Measurements from ENCODE around the gene HOXD4.

HOXD4 gene

GRCh38 chr2:176105730-176106580 is 45.4 kb upstream of the HOXD4 start (continued):
- no peak for TF ChIP-seq ZNF202 (tag by site-specific recombination; IDR thresholded peaks at IDR 0.05; ENCODE audit: borderline replicate concordance)
- TF ChIP-seq HIC1 (tag by site-specific recombination; IDR thresholded peaks at IDR 0.05) = peak; percentile 66; the same call in 1 of the 2 replicates
- TF ChIP-seq ZNF423 (tag by site-specific recombination; IDR thresholded peaks at IDR 0.05) = no peak
- peak; percentile 11; the same call in 1 of the 2 replicates for TF ChIP-seq PATZ1 (tag by site-specific recombination; IDR thresholded peaks at IDR 0.05)
- TF ChIP-seq GLIS2 (tag by site-specific recombination; IDR thresholded peaks at IDR 0.05) = no peak; the same call in 1 of the 2 replicates
- peak; percentile 99 for TF ChIP-seq ZNF366 (tag by site-specific recombination; conservative IDR thresholded peaks at IDR 0.05)
- TF ChIP-seq ZNF660 (tag by site-specific recombination; IDR thresholded peaks at IDR 0.05) = no peak
- TF ChIP-seq SP7 (tag by site-specific recombination; IDR thresholded peaks at IDR 0.05) = 0 out of 2 replicates have a peak, but pooled peaks have one; percentile 34
- no peak for TF ChIP-seq ZNF449 (tag by site-specific recombination; IDR thresholded peaks at IDR 0.05)
- no peak for TF ChIP-seq ZNF707 (tag by site-specific recombination; IDR thresholded peaks at IDR 0.05)
- TF ChIP-seq SETDB1 (IDR thresholded peaks at IDR 0.05; ENCODE audit: insufficient read length, low read length) = no peak
- TF ChIP-seq REPIN1 (tag by site-specific recombination; IDR thresholded peaks at IDR 0.05; ENCODE audit: low read depth) = no peak
- TF ChIP-seq ZBTB48 (tag by site-specific recombination; IDR thresholded peaks at IDR 0.05) = peak; percentile 48
- no peak for TF ChIP-seq KLF9 (tag by site-specific recombination; IDR thresholded peaks at IDR 0.05; ENCODE audit: low read depth)
- TF ChIP-seq TRIM28 (IDR thresholded peaks at IDR 0.05; ENCODE audit: borderline replicate concordance, low read length) = no peak
- no peak for TF ChIP-seq ZNF23 (tag by site-specific recombination; IDR thresholded peaks at IDR 0.05; ENCODE audit: borderline replicate concordance)
- TF ChIP-seq ZNF138 (tag by site-specific recombination; IDR thresholded peaks at IDR 0.05; ENCODE audit: borderline replicate concordance) = no peak
- TF ChIP-seq ZNF280D (tag by site-specific recombination; IDR thresholded peaks at IDR 0.05) = no peak
- TF ChIP-seq ZNF558 (tag by site-specific recombination; IDR thresholded peaks at IDR 0.05) = no peak
- TF ChIP-seq ZBTB6 (tag by site-specific recombination; IDR thresholded peaks at IDR 0.05) = peak; percentile 29; the same call in 1 of the 2 replicates
- TF ChIP-seq WT1 (tag by site-specific recombination; IDR thresholded peaks at IDR 0.05) = no peak
- no peak for TF ChIP-seq ZNF518A (tag by site-specific recombination; conservative IDR thresholded peaks at IDR 0.05; ENCODE audit: low read depth)
- 0 out of 2 replicates have a peak, but pooled peaks have one; percentile 26 for TF ChIP-seq ZXDB (tag by site-specific recombination; IDR thresholded peaks at IDR 0.05)
